ENCODE data around the gene CNTNAP3B.
"Not testable (repeated sequence)": the region's sequence is repeated elsewhere in the genome, so short reads cannot be mapped to it uniquely, and the experiment has no call there.

DNA sequence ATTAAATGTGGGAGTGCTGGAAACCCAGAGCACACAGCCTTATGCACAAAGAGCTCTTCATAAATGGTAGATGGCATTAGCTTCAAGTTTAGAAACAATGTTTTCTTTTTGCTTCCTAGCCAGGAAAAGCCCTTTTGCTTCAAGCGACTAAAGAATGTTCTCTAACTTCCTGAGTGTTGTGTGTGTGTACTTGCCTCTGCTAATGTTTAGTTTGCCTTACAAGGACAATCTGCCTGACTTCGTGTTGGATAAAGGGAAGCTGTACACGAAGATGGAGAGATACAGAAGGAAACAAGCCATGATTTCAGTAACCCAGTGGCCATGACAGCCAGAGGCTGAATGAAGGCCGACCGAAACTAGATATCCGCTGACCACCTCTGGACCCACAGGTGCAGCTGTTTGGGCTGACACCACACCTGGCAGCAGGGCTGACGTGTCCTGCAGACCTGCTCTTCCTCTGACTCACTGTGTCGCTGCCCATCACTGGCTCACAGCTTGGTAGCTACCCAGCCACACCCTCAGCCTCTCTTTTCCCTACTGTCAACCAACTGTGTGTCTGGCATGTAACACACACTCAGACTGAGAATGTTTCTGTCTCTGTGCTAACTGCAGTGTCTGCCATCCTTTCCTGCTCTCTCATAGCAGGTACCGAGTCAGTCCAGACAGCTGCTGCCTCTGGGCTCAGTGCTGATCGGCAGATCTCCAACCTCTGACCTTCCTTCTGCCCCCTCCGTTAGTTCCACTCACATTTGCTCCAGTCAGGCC lies 59.0 kb downstream of the CNTNAP3B start:
- TF ChIP-seq CTCF (IDR thresholded peaks at IDR 0.05 in 8 of 11, conservative IDR thresholded peaks at IDR 0.05 in 3 of 11); POLR2A (IDR thresholded peaks at IDR 0.05); POLR2AphosphoS5 (IDR thresholded peaks at IDR 0.05): not testable (repeated sequence)

Measured in spleen (tissue), 7 donors.